Epithelial cell of proximal tubule (primary cell): Measurements from ENCODE around the gene SLC25A41. TPM values are rescaled to one million over a fixed set of nuclear protein-coding genes. Genes with fewer than 3 reads are reported as not detected.

ENCODE experiments used
- DNase-seq: peaks from one replicate; pipeline ENCODE4 v3.0.0-alpha.2; 2011; ENCODE audit warnings: low read depth
- H3K4me3 ChIP-seq: 2 replicates; pipeline ENCODE4 v1.5.1; 2011; ENCODE audit warnings: low read depth, mild to moderate bottlenecking, low read length
- total RNA-seq: library from RNA; depleted of rRNA; stranded (reverse); fragments of >200 nt; gene quantifications from 2 replicates; pipeline ENCODE4 v1.2.3, GENCODE V29; 2015
- TF ChIP-seq, protein P1 (sequence below): conservative IDR thresholded peaks from 2 replicates; pipeline ENCODE4 v1.5.1; 2012; ENCODE audit warnings: low read depth, mild to moderate bottlenecking, low read length

SLC25A41 gene
- total RNA-seq, 1 donor from 2014 or later = 0.23 TPM

DNA sequence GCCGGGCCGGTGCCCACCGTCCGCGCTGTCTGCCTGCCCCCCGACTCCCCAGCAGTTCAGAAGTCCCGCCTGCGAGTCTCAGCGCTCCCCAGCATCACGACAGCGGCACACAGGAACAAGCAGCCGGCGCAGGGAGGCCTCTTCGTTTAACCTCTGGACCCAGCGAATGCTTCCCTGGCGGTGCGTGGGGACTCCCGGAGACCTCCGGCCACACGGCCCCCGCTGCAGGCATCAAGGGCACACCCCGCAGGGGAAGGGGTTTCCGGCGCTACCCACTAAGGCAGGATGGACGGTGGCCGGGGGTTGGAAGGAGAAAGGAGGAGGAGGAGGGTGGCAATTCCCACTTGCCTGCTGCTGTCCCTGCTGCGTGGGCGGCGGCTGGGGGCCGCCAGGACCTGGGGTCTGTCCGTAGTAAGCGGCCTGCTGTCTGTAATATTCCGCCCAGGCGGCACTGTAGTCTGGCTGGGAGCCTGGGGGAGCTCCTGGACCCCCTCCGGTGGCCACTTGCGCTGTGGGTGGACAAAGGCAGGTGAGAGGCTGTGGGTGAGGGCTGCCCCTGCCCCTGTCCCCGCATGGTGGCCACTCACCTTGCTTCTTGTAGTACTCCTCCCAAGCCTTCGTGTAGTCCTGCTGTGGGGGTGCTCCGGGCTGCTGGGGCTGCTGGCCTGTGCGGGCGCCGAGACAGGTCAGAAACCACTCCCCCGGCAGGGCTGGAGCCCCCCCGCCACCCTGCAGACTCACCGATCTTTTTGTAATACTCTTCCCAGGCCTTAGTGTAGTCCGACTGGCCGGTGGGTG is 18.6 kb downstream of the SLC25A41 start:
- no peak overlapping the region for H3K4me3 ChIP-seq
- TF ChIP-seq, protein P1, sequence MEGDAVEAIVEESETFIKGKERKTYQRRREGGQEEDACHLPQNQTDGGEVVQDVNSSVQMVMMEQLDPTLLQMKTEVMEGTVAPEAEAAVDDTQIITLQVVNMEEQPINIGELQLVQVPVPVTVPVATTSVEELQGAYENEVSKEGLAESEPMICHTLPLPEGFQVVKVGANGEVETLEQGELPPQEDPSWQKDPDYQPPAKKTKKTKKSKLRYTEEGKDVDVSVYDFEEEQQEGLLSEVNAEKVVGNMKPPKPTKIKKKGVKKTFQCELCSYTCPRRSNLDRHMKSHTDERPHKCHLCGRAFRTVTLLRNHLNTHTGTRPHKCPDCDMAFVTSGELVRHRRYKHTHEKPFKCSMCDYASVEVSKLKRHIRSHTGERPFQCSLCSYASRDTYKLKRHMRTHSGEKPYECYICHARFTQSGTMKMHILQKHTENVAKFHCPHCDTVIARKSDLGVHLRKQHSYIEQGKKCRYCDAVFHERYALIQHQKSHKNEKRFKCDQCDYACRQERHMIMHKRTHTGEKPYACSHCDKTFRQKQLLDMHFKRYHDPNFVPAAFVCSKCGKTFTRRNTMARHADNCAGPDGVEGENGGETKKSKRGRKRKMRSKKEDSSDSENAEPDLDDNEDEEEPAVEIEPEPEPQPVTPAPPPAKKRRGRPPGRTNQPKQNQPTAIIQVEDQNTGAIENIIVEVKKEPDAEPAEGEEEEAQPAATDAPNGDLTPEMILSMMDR = no peak
- no peak for DNase-seq

GRCh38 chr19:6413721-6414643 is 19.6 kb downstream of the SLC25A41 start:
- TF ChIP-seq, protein P1 = no peak
- DNase-seq = no peak

DNA sequence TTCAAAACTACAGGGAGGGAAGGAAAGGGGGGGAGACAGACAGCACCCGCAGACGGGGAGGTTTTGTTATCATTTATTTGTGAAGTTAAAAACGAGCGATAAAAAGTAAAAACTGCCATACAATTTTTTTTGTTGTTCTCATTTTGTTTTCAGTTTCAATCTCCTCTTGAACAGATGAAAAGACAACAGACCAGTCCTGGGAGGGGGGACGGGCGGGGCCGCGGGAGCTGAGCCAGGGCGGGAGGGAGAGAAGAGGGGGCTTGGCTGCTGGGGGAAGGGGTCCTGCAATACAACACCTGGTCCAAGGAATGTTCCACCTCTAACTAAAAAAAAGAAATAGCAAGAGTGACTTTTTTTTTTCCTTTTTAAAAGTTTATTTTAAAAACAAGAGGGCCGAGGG is 20.3 kb downstream of the SLC25A41 start:
- no peak for DNase-seq
- H3K4me3 ChIP-seq = no peak overlapping the region
- TF ChIP-seq, protein P1 = no peak

More at GRCh38 chr19:6413721-6414643, 19.6 kb downstream of the SLC25A41 start:
- no peak overlapping the region for H3K4me3 ChIP-seq

- H3K4me3 ChIP-seq = no peak overlapping the region
- TF ChIP-seq, protein P1 = peak; percentile 79
- no peak for DNase-seq
These were observed 21.0 kb downstream of the SLC25A41 start for GRCh38 chr19:6412447-6413091.

DNA sequence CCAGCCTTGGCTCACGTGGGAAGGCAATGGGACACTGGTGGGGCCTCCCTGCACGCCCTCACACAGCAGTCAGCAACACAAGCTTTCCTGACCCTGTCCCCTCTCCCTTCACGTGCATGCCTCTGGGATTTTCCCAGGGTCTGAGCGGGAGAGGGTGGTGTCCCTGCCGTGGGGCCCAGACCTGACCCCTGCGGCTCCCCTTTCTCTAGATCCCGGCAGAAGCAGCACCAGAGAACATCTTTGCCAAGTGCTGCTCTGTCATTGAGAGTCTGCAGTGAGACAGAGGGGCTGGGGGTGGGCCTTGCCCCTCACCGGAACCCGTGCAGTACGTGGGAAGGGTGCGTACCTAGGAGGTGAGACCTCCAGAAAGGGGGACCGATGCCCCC is 21.5 kb downstream of the SLC25A41 start:
- no peak for DNase-seq
- H3K4me3 ChIP-seq = no peak overlapping the region
- TF ChIP-seq, protein P1 = no peak

DNA sequence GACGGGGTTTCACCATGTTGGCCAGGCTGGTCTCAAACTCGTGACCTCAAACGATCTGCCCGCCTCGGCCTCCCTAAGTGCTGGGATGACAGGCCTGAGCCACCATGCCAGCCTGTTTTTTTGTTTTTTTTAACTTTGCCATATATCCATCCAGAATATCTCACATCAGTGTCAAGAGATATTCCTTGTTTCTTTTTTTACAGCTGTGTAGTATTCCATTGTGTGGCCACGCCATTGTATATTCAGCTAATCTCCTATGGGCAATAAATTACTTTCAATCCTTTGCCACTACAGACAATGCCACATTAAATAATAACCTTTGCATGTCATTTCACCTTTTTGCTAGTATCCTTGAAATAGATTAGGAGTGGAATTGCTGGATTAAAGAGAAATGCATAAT is 24.2 kb downstream of the SLC25A41 start:
- no peak overlapping the region for H3K4me3 ChIP-seq
- TF ChIP-seq, protein P1 = no peak
- no peak for DNase-seq
